Peyer's patch (tissue), 4 donors: ENCODE measurements around the gene MAP7D3.

Experiments used
- POLR2A ChIP-seq, 2 donors: fragments of 450-650 bp; IDR thresholded peaks; one replicate each; pipeline ENCODE4 v1.5.1; 2017; ENCODE audit warnings: antibody characterized with exemption in 2 of 2, mild to moderate bottlenecking in 2 of 2, moderate library complexity in 2 of 2
- TF ChIP-seq, protein P1 (sequence below), 6 experiments: fragments of 450-650 bp in 4 of 6; fragments of 200-600 bp in 2 of 6; sonication (generic) in 1 of 6; IDR thresholded peaks; one replicate each; pipeline ENCODE4 v1.5.1; 2017 to 2019; ENCODE audit warnings: antibody characterized with exemption in 6 of 6, mild to moderate bottlenecking in 3 of 6, moderate library complexity in 1 of 6

DNA sequence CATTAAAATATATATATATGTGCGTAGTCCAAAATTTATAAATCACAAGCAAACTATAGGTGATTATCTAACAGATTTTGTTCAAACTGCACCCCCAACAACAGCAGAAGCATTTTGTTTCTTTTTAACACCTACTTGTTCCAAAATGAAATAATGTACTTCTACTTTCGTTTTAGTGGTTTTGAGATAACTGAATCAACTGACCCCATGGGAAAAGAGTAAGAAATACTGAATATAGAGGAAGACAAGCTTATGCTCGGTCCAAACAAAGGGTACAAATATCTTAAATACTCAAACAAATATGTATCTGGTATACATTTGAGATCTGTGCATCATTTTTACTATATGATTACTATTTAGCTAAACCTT lies 22.4 kb downstream of the MAP7D3 start:
- TF ChIP-seq, protein P1, sequence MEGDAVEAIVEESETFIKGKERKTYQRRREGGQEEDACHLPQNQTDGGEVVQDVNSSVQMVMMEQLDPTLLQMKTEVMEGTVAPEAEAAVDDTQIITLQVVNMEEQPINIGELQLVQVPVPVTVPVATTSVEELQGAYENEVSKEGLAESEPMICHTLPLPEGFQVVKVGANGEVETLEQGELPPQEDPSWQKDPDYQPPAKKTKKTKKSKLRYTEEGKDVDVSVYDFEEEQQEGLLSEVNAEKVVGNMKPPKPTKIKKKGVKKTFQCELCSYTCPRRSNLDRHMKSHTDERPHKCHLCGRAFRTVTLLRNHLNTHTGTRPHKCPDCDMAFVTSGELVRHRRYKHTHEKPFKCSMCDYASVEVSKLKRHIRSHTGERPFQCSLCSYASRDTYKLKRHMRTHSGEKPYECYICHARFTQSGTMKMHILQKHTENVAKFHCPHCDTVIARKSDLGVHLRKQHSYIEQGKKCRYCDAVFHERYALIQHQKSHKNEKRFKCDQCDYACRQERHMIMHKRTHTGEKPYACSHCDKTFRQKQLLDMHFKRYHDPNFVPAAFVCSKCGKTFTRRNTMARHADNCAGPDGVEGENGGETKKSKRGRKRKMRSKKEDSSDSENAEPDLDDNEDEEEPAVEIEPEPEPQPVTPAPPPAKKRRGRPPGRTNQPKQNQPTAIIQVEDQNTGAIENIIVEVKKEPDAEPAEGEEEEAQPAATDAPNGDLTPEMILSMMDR (IDR thresholded peaks at IDR 0.05), result no peak
- TF ChIP-seq POLR2A (IDR thresholded peaks at IDR 0.05), result no peak
